ENCODE measurements around the gene TRIM42. TPM values are rescaled to one million over a fixed set of nuclear protein-coding genes. Genes with fewer than 3 reads are reported as not detected.

Gene TRIM42
- total RNA-seq, 1 experiment from 2014 or later = not detected

DNA sequence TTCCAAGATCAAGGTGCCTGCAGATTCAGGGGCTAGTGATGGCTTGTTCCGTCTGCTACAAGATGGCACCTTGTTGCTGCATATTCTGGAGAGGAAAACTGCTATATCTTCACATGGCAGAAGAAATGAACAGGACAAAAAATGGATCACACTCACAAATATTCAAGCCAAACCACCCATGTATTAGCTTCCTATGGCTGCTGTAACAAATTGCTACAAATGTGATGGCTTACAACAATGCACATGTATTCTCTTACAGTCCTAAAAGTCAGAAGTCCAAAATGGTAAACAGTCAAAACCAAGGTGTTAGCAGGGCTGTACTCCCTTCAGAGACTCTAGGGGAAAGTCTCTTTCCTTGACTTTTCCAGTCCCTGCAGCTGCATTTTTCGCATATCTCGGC lies 55.8 kb downstream of the TRIM42 start:
- DNase-seq = no peak
- Histone ChIP-seq H3K36me3 (no peaks in the 10 kb centered on the region), H3K9me3 (no peaks in the 10 kb centered on the region)

DNA sequence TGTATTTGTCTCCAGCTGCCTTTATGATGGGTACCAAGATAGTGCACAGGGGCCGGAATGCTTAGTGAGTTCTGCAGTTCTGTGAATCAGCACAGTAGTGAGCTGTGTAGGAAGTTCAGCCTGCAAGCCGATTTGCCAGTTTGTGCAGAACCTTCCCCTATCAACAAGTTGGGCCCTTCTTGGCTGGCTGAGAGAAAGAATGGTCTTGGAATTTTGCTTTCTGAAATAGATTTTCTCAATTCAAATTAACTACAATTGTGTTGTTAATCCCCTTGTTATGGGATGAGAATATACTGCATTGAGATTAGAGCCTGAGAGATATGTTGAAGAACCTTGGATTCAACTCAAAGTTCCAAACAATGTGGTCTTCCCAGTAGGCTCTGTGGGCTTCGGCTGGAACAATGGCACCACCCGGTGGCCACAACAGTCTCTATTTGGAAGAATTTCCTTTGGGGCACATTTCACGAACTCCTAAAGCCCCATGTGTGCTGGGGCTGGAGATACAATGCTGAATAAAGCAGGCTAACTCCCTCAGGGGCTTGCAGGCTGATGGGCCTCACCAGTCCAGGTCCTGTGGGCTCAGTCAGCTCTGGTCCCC lies 59.1 kb downstream of the TRIM42 start:
- no peak overlapping the region for H3K4me3 ChIP-seq
- no peaks in the 10 kb centered on the region for H3K9me3 ChIP-seq
- H3K27me3 ChIP-seq = peaks cover 10% of the 10 kb centered on the region
- no peaks in the 10 kb centered on the region for H3K36me3 ChIP-seq
- peak; percentile 33 for DNase-seq

More for the DNA sequence above, 55.8 kb downstream of the TRIM42 start:
- Histone ChIP-seq H3K4me3 (no peak overlapping the region), H3K27me3 (peaks cover 30% of the 10 kb centered on the region)

DNA sequence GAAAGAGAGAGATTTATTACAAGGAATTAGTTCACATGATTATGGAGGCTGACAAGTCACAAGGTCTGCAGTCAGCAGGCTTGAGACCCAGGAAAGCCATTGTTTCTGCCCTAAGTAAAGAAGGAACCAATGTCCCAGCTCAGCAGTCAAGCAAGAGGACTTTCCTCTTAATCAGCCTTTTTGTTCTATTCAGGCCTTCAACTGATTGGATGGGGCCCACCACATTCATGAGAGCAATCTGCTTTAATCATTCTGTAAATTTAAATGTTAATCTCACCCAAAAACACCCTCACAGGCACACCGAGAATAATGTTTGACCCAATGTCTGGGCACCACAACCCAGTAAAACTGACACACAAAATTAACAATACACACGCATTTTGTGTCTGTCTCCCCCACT lies 64.3 kb downstream of the TRIM42 start:
- H3K36me3 ChIP-seq = no peaks in the 10 kb centered on the region
- DNase-seq = no peak
- H3K4me3 ChIP-seq = no peak overlapping the region
- peaks cover 6% of the 10 kb centered on the region for H3K27me3 ChIP-seq
- H3K9me3 ChIP-seq = no peaks in the 10 kb centered on the region

DNA sequence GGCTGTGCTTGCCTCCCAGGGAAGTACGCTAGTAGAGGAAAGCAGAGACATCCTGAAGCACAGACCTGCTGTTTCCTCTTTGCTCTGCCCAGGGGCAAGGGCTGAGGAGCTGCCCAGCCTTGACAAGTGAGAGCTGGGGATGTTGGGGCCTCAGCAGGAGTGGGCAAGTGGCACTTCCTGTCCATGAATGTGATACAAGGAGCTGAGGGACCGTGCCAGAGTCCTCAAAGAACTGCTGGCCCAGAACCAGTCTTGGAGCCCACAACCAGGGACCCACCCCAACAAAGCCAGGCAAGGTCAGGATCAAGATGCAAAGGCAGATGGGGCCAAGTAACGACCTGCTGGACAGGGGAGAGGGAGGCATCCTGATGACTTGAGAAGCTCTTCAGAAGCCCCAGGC lies 70.3 kb downstream of the TRIM42 start:
- H3K9me3 ChIP-seq = no peaks in the 10 kb centered on the region
- no peak overlapping the region for H3K4me3 ChIP-seq
- peaks cover 9% of the 10 kb centered on the region for H3K27me3 ChIP-seq
- no peak for DNase-seq
- no peaks in the 10 kb centered on the region for H3K36me3 ChIP-seq

DNA sequence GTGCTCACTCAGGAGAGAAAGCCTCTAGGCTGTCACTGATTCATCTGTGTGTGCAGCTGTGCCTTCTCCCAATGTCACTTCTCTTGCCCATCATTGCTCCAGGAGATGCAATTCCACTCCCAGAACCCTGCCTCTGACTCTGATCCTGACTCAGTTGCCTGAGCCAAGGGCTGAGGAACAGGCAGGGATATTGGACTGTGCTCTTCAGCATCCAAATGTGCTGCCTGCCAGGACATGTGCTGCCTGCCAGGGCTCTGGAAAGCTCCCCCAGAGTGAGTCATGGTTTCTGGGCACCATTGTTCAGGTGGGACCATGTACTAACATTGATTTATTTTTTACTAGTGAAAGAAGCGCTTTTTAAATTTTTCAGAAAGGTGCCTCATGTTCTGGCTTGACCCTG lies 71.0 kb downstream of the TRIM42 start:
- H3K27me3 ChIP-seq = peaks cover 11% of the 10 kb centered on the region
- peak; percentile 61 for DNase-seq
- no peaks in the 10 kb centered on the region for H3K36me3 ChIP-seq
- H3K4me3 ChIP-seq = no peak overlapping the region
- no peaks in the 10 kb centered on the region for H3K9me3 ChIP-seq

Measured in MG63 (cell line).